OCI-LY7 (cell line): ENCODE measurements around the gene PDE9A. TPM values are rescaled to one million over a fixed set of nuclear protein-coding genes. Genes with fewer than 3 reads are reported as not detected.
"Not testable (repeated sequence)": the region's sequence is repeated elsewhere in the genome, so short reads cannot be mapped to it uniquely, and the experiment has no call there.

ENCODE experiments used
- BruUV-seq: library from RNA; stranded (reverse); fragments of 400-500 nt; replicated peaks from 2 replicates; lab custom pipeline; 2021; lab: Mats Ljungman, UMichigan
- CTCF ChIA-PET: fragments of 300-600 bp; sonication (Branson Sonifier 250); formaldehyde crosslinking; loops from one replicate; lab custom pipeline; 2022; ENCODE audit warnings: antibody characterized with exemption; ENCODE audit not compliant: unreplicated experiment; lab: Charles Lee
- POLR2A ChIA-PET: fragments of 300-600 bp; sonication (Branson Sonifier 250); formaldehyde crosslinking; loops from one replicate; lab custom pipeline; 2022; ENCODE audit warnings: antibody characterized with exemption; lab: Charles Lee
- DNase-seq: peaks from one replicate; pipeline ENCODE4 v3.0.0-alpha.2; 2015; ENCODE audit warnings: low spot score
- H2AFZ ChIP-seq: fragments of 200-600 bp; sonication (generic), shearing (Covaris generic); 2 replicates; pipeline ENCODE4 v1.6.1; 2014; ENCODE audit warnings: mild to moderate bottlenecking, antibody characterized with exemption, low read length, moderate library complexity
- H3K27ac ChIP-seq: fragments of 200-600 bp; sonication (generic); 2 replicates; pipeline ENCODE4 v1.5.1; 2014; ENCODE audit warnings: mixed run types, low read depth, mild to moderate bottlenecking, moderate library complexity, low read length, inconsistent platforms; ENCODE audit not compliant: poor library complexity, severe bottlenecking
- H3K36me3 ChIP-seq: fragments of 200-600 bp; sonication (generic); 2 replicates; pipeline ENCODE4 v1.6.1; 2014; ENCODE audit warnings: mild to moderate bottlenecking, antibody characterized with exemption, low read length, moderate library complexity, mixed read lengths; ENCODE audit not compliant: insufficient read depth
- H3K4me1 ChIP-seq: fragments of 200-600 bp; sonication (generic); 2 replicates; pipeline ENCODE4 v1.5.1; 2014; ENCODE audit warnings: mild to moderate bottlenecking, low read length; ENCODE audit not compliant: insufficient read depth, poor library complexity, severe bottlenecking
- H3K4me2 ChIP-seq: fragments of 200-600 bp; sonication (generic); 2 replicates; pipeline ENCODE4 v1.6.1; 2014; ENCODE audit warnings: mild to moderate bottlenecking, low read length
- H3K4me3 ChIP-seq: fragments of 200-600 bp; sonication (generic); 2 replicates; pipeline ENCODE4 v1.5.1; 2014; ENCODE audit warnings: mild to moderate bottlenecking, low read depth, low read length; ENCODE audit not compliant: poor library complexity, severe bottlenecking
- H3K79me2 ChIP-seq: fragments of 200-600 bp; sonication (generic); 2 replicates; pipeline ENCODE4 v1.6.1; 2016; ENCODE audit warnings: low read depth, mild to moderate bottlenecking, low read length, moderate library complexity, mixed read lengths; ENCODE audit not compliant: insufficient read depth
- H3K9me2 ChIP-seq: fragments of 200-600 bp; sonication (generic); 2 replicates; pipeline ENCODE4 v1.6.1; 2016; ENCODE audit warnings: mild to moderate bottlenecking, low read length, mixed read lengths; ENCODE audit not compliant: insufficient read depth
- H3K9me3 ChIP-seq: fragments of 200-600 bp; sonication (generic); 2 replicates; pipeline ENCODE4 v1.6.1; 2014; ENCODE audit warnings: mild to moderate bottlenecking, mixed run types, low read length, mixed read lengths
- H4K20me1 ChIP-seq: fragments of 200-600 bp; sonication (generic); 2 replicates; pipeline ENCODE4 v1.6.1; 2014; ENCODE audit warnings: mild to moderate bottlenecking, antibody characterized with exemption, low read length, moderate library complexity, mixed read lengths; ENCODE audit not compliant: insufficient read depth
- CTCF ChIP-seq: fragments of 200-600 bp; sonication (generic); conservative IDR thresholded peaks from 2 replicates; pipeline ENCODE4 v1.5.1; 2014; ENCODE audit warnings: mild to moderate bottlenecking, antibody characterized with exemption, low read length, moderate library complexity, mixed read lengths
- EZH2phosphoT487 ChIP-seq: fragments of 200-600 bp; sonication (generic); IDR thresholded peaks from 2 replicates; pipeline ENCODE4 v1.6.1; 2018; ENCODE audit warnings: low read depth, borderline replicate concordance, mild to moderate bottlenecking, mixed run types, antibody characterized with exemption, low read length, moderate library complexity, mixed read lengths
- intact Hi-C: fragments of 100-400 bp; cut with micrococcal nuclease; formaldehyde crosslinking; loops from one replicate; pipeline ENCODE4 v1.10.0; 2022; ENCODE audit not compliant: unreplicated experiment
- total RNA-seq, 2 experiments: library from RNA; depleted of rRNA in 1 of 2; stranded (reverse); fragments of >200 nt in 1 of 2; shearing (Covaris generic) in 1 of 2; gene quantifications; 2 replicates each; pipeline ENCODE4 v1.2.3, GENCODE V29; 2014 to 2022

The PDE9A gene
- total RNA-seq, 2 experiments from 2014 or later: 11.4 to 22.4 TPM

GRCh38 chr21:42806509-42807140 is 153.2 kb downstream of the PDE9A start:
- ChIA-PET POLR2A (no interaction called here), CTCF (no interaction called here)
- Histone ChIP-seq H3K4me2 (no peak overlapping the region), H3K9me2 (no peaks in the 10 kb centered on the region), H2AFZ (no peak overlapping the region), H3K79me2 (no peaks in the 10 kb centered on the region), H4K20me1 (no peaks in the 10 kb centered on the region), H3K9me3 (no peaks in the 10 kb centered on the region), H3K4me1 (no peaks in the 10 kb centered on the region), H3K27ac (no peak overlapping the region), H3K36me3 (no peaks in the 10 kb centered on the region), H3K4me3 (no peak overlapping the region)
- intact Hi-C loops: no loop called here
- BruUV-seq: no TSS peak
- no peak for TF ChIP-seq EZH2phosphoT487
- TF ChIP-seq CTCF: no peak
- DNase-seq: no peak

DNA sequence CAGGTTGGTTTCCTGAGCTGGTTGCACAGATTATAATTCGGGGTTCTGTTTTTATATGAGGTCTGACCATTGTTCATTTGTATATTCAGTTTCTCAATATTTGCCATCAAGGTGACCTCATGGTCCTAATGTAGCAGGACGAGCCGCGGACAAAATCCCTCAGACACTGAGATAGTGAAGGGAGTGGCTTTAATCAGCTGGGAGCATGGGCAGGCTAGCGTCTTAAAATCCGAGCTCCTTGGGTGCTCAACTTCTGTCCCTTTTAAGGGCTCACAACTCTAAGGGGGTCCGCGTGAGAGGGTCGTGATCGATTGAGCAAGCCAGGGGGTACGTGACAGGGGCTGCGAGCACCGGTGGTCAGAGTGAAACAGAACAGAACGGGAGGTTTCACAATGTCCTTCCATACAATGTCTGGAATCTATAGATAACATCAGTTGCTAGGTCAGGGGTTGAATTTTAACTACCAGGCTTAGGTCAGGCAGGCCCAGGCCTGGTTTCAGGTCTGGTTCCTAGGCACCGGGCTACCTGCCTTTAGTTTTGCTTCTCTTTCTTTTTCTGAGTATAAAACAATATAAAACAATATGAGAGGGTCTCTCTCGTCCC is 154.0 kb downstream of the PDE9A start:
- intact Hi-C loops, BruUV-seq, CTCF ChIA-PET, H3K9me3 ChIP-seq, DNase-seq, H3K79me2 ChIP-seq, H2AFZ ChIP-seq, H3K27ac ChIP-seq, H3K4me1 ChIP-seq, H3K9me2 ChIP-seq, H3K36me3 ChIP-seq, H3K4me2 ChIP-seq, POLR2A ChIA-PET, H3K4me3 ChIP-seq, H4K20me1 ChIP-seq: not testable (repeated sequence)

DNA sequence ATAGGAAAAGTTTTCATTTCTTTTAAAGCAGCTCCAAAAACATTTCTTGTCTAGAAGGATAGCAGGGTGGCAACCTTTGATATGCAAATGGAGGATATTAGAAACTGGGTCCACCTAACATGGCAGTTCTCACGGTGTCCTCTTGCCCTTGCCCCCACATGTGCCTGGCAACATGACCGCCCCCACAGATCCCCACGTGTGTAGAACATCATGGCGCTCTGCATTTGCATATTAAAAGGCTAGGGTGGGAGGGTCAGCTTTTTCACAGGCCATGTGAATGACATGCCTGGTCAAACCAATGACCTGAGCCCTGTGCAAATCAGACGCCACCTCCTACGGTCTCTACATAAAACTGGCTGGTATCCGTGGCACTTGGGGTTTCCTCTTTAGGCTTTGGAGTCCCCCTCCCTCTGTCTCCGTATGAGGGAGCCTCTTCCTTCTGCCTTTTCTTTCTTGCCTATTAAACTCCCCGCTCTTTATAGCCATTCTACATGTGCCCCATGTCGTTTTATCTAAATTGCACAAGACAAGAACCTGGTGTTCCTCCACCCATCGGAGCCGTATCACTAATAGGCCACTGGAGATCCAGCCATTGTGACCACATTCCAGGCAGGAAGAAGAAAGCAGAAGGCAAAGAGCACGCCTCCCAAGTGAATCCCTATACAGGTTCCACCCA is 154.7 kb downstream of the PDE9A start:
- Histone ChIP-seq H3K27ac (no peak overlapping the region), H3K9me2 (no peaks in the 10 kb centered on the region), H2AFZ (no peak overlapping the region), H3K4me1 (no peaks in the 10 kb centered on the region), H3K36me3 (no peaks in the 10 kb centered on the region), H3K79me2 (no peaks in the 10 kb centered on the region), H4K20me1 (no peaks in the 10 kb centered on the region), H3K4me2 (no peak overlapping the region), H3K4me3 (no peak overlapping the region), H3K9me3 (no peaks in the 10 kb centered on the region)
- TF ChIP-seq EZH2phosphoT487: no peak
- no peak for TF ChIP-seq CTCF
- intact Hi-C loops: no loop called here
- BruUV-seq: no TSS peak
- ChIA-PET POLR2A (no interaction called here), CTCF (no interaction called here)
- DNase-seq: no peak
